Colonic mucosa (tissue), 4 donors: ENCODE results near the gene ARSB. TPM values are rescaled to one million over a fixed set of nuclear protein-coding genes. Genes with fewer than 3 reads are reported as not detected.
"Not testable (repeated sequence)": the region's sequence is repeated elsewhere in the genome, so short reads cannot be mapped to it uniquely, and the experiment has no call there.

Source experiments
- DNase-seq: peaks from one replicate; pipeline ENCODE4 v3.0.0-alpha.2; 2020
- H3K27ac ChIP-seq: fragments of 200-600 bp; one replicate; pipeline ENCODE4 v1.8.0; 2021
- H3K27me3 ChIP-seq: fragments of 200-600 bp; one replicate; pipeline ENCODE4 v1.8.0; 2021
- H3K36me3 ChIP-seq: fragments of 200-600 bp; one replicate; pipeline ENCODE4 v1.8.0; 2021
- H3K4me1 ChIP-seq: fragments of 200-600 bp; one replicate; pipeline ENCODE4 v1.8.0; 2021; ENCODE audit warnings: mild to moderate bottlenecking
- H3K4me3 ChIP-seq: fragments of 200-600 bp; one replicate; pipeline ENCODE4 v1.8.0; 2021
- H3K9ac ChIP-seq, 2 donors: one replicate each; pipeline ENCODE4 v1.7.0; 2013; ENCODE audit warnings: control low read depth in 2 of 2, low read depth in 2 of 2, low read length in 2 of 2
- H3K9me3 ChIP-seq: fragments of 200-600 bp; one replicate; pipeline ENCODE4 v1.8.0; 2021
- intact Hi-C: fragments of 100-400 bp; cut with DNase I; formaldehyde crosslinking; loops from one replicate; pipeline ENCODE4 v1.14.1; 2022
- total RNA-seq, 2 donors: library from RNA; stranded (reverse); fragmentation: NEBNext Ultra II Directional in 1 of 2; extraction: Animal tissue kit (Norgen Biotek cat#: 25700) in 1 of 2; gene quantifications; one replicate each; pipeline ENCODE4 v1.2.1, GENCODE V29; 2021
- TF ChIP-seq, protein P1 (sequence below): fragments of 200-600 bp; IDR thresholded peaks from one replicate; pipeline ENCODE4 v1.8.0; 2022; ENCODE audit warnings: antibody characterized with exemption, mild to moderate bottlenecking
- donor health status: healthy.
- donor health status: DM: no; HTN: no; CAD: no.
- donor health status: DM: no; HTN: no; CAD: no.

Gene ARSB
- total RNA-seq, 2 donors from 2014 or later: 10.1 to 11.4 TPM

DNA sequence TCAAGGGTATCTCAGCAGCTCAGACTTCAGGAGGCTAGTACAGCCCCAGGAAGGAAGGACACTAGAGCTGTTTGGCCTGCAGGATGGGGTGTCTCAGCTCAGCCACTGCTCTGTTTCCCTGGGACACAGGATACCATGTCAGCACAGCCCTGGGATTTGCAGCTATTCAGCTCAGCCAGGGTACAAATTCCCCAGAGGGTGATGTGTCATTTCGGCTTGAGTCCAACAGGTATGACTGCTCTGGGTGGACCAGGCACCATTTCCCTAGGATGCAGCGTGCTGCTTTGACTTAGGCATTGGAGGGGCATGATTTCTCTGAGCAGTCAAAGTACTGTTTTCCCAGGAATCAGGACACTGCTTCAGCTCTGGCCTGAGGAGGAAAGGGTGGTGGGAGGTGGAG, 130.1 kb downstream of the ARSB start:
- no peak for DNase-seq
- Histone ChIP-seq H3K4me1 (no peaks in the 10 kb centered on the region), H3K9me3 (no peaks in the 10 kb centered on the region), H3K36me3 (no peaks in the 10 kb centered on the region), H3K27me3 (no peaks in the 10 kb centered on the region), H3K4me3 (no peak overlapping the region), H3K27ac (no peak overlapping the region), H3K9ac (no peak overlapping the region)
- intact Hi-C loops: no loop called here
- TF ChIP-seq, protein P1, sequence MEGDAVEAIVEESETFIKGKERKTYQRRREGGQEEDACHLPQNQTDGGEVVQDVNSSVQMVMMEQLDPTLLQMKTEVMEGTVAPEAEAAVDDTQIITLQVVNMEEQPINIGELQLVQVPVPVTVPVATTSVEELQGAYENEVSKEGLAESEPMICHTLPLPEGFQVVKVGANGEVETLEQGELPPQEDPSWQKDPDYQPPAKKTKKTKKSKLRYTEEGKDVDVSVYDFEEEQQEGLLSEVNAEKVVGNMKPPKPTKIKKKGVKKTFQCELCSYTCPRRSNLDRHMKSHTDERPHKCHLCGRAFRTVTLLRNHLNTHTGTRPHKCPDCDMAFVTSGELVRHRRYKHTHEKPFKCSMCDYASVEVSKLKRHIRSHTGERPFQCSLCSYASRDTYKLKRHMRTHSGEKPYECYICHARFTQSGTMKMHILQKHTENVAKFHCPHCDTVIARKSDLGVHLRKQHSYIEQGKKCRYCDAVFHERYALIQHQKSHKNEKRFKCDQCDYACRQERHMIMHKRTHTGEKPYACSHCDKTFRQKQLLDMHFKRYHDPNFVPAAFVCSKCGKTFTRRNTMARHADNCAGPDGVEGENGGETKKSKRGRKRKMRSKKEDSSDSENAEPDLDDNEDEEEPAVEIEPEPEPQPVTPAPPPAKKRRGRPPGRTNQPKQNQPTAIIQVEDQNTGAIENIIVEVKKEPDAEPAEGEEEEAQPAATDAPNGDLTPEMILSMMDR: no peak

DNA sequence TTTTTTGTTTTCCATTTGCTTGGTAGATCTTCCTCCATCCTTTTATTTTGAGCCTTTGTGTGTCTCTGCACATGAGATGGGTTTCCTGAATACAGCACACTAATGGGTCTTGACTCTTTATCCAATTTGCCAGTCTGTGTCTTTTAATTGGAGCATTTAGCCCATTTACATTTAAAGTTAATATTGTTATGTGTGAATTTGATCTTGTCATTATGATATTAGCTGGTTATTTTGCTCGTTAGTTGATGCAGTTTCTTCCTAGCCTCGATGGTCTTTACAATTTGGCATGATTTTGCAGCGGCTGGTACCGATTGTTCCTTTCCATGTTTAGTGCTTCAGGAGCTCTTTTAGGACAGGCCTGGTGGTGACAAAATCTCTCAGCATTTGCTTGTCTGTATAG, 133.2 kb downstream of the ARSB start:
- H3K36me3 ChIP-seq, H3K27ac ChIP-seq, DNase-seq, H3K4me1 ChIP-seq, H3K9me3 ChIP-seq, intact Hi-C loops, H3K27me3 ChIP-seq, H3K4me3 ChIP-seq, H3K9ac ChIP-seq: not testable (repeated sequence)

DNA sequence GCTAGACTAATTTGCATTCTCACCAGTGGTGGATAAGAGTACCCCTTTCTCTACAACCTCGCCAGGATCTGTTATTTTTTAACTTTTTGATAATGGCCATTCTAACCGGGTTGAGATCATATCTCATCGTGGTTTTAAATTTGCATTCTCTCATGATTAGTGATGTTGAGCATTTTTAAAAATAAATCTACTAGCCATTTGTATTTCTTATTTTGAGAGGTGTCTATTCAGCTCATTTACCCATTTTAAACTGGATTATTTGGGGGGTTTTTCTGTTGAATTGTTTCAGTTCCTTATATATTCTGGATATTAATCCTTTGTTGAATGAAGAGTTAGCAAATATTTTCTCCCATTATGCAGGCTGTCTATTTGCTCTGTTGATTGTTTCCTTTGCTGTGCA, 139.6 kb downstream of the ARSB start:
- Histone ChIP-seq H3K4me1 (no peaks in the 10 kb centered on the region), H3K4me3 (no peak overlapping the region), H3K9me3 (no peaks in the 10 kb centered on the region), H3K9ac (no peak overlapping the region), H3K27ac (no peak overlapping the region), H3K27me3 (no peaks in the 10 kb centered on the region), H3K36me3 (no peaks in the 10 kb centered on the region)
- intact Hi-C loops: no loop called here
- DNase-seq: no peak
- TF ChIP-seq, protein P1: no peak

GRCh38 chr5:78843436-78843835, 141.7 kb downstream of the ARSB start:
- H3K9me3 ChIP-seq: no peaks in the 10 kb centered on the region
- no peaks in the 10 kb centered on the region for H3K4me1 ChIP-seq
- no peaks in the 10 kb centered on the region for H3K27me3 ChIP-seq
- TF ChIP-seq, protein P1: no peak
- no peak overlapping the region for H3K4me3 ChIP-seq
- intact Hi-C loops: no loop called here
- DNase-seq: no peak
- no peak overlapping the region for H3K27ac ChIP-seq
- H3K36me3 ChIP-seq: no peaks in the 10 kb centered on the region
- H3K9ac ChIP-seq: no peak overlapping the region

DNA sequence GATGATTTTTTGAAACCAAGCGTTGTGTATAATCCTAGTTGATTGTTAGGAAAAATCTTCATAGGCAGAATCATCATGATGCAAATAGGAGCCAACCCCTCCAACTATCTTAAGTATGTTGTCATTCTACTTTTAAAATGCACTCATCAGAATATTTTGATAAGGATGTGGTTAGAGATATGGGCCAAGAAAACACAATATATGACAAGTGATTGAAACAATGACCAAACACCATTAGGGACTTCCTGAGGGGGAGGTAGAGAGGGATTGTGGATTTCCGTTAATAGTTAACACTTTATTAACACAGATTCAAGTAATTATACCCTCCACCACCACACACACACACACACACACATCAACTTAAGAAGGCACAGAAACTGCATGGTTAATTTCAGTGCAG, 143.3 kb downstream of the ARSB start:
- no peaks in the 10 kb centered on the region for H3K36me3 ChIP-seq
- no peak overlapping the region for H3K4me3 ChIP-seq
- TF ChIP-seq, protein P1: no peak
- no peak overlapping the region for H3K27ac ChIP-seq
- intact Hi-C loops: no loop called here
- no peaks in the 10 kb centered on the region for H3K4me1 ChIP-seq
- H3K9me3 ChIP-seq: no peaks in the 10 kb centered on the region
- no peaks in the 10 kb centered on the region for H3K27me3 ChIP-seq
- no peak overlapping the region for H3K9ac ChIP-seq
- DNase-seq: no peak

DNA sequence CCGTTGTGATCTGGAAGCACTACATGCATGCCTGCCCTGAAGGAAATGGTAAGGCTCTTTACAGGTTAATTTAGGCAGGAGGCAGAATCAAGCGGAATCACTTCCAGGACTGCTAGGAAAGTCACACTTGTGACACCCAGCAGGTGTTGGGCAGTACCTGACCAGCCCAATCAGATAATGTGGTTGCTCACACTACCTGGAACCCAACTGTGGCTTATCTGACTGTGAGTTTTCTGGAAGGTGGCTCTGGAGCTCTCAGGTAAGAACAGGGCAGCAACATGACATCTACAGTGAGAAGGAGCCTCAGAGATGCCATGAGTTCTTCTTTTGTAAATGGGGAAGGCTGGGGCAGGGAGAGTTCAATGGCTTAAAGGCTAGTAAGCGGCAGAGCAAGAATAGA, 146.4 kb downstream of the ARSB start:
- Histone ChIP-seq H3K27me3 (no peaks in the 10 kb centered on the region), H3K9me3 (no peaks in the 10 kb centered on the region), H3K4me1 (no peaks in the 10 kb centered on the region), H3K36me3 (no peaks in the 10 kb centered on the region), H3K4me3 (no peak overlapping the region), H3K27ac (no peak overlapping the region), H3K9ac (no peak overlapping the region)
- intact Hi-C loops: no loop called here
- no peak for DNase-seq
- TF ChIP-seq, protein P1: no peak
